ENCODE results near the gene RBM20.

- TF ChIP-seq CTCF (IDR thresholded peaks at IDR 0.05) (no peak), ESRRA (IDR thresholded peaks at IDR 0.05; ENCODE audit: borderline replicate concordance, low read length) (no peak), HDAC2 (IDR thresholded peaks at IDR 0.05) (no peak), ZFP36 (IDR thresholded peaks at IDR 0.05; ENCODE audit: borderline replicate concordance, partially characterized antibody) (no peak), HOXA7 (CRISPR knock-in tag; IDR thresholded peaks at IDR 0.05) (no peak), POLR2A (IDR thresholded peaks at IDR 0.05; ENCODE audit: low read length) (no peak), MAX (IDR thresholded peaks at IDR 0.05) (no peak), RNF2 (IDR thresholded peaks at IDR 0.05; ENCODE audit: borderline replicate concordance, low read depth) (no peak), PHF8 (IDR thresholded peaks at IDR 0.05; ENCODE audit: borderline replicate concordance, low read depth) (no peak)
Measured at GRCh38 chr10:110770243-110770642, 126.1 kb downstream of the RBM20 start.

Data from A549 (cell line).